Measurements from ENCODE around the gene GRIA4.

DNA sequence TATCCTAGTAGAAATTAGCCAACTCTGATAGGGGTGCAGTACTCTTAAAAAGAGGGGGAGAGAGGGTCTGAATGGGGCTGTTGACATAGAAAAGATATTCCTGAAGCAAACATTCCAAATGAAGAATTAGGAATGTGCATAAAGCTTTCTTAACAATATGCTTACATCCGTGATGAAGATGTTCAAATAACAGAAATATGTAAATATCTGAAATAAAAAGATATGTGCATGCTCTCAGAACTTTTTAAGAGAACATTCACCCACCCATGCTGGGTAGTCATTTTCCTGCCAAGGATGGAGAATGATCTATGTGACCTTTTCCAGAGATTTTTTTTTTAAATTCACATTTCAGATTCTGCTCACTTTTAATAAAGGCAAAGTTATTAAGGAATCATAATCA, 80.6 kb downstream of the GRIA4 start:
- TF ChIP-seq, protein P1, sequence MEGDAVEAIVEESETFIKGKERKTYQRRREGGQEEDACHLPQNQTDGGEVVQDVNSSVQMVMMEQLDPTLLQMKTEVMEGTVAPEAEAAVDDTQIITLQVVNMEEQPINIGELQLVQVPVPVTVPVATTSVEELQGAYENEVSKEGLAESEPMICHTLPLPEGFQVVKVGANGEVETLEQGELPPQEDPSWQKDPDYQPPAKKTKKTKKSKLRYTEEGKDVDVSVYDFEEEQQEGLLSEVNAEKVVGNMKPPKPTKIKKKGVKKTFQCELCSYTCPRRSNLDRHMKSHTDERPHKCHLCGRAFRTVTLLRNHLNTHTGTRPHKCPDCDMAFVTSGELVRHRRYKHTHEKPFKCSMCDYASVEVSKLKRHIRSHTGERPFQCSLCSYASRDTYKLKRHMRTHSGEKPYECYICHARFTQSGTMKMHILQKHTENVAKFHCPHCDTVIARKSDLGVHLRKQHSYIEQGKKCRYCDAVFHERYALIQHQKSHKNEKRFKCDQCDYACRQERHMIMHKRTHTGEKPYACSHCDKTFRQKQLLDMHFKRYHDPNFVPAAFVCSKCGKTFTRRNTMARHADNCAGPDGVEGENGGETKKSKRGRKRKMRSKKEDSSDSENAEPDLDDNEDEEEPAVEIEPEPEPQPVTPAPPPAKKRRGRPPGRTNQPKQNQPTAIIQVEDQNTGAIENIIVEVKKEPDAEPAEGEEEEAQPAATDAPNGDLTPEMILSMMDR (IDR thresholded peaks at IDR 0.05): no peak
- TF ChIP-seq POLR2A (IDR thresholded peaks at IDR 0.05): no peak

Data from lower leg skin (tissue), 3 donors.